GM19463 (cell line): Measurements from ENCODE around the gene ADCY1.

Source experiments
- ATAC-seq: cut with Tn5 transposase; IDR thresholded peaks from one replicate; pipeline ENCODE4 v1.9.1; 2021; ENCODE audit warnings: mild to moderate bottlenecking, moderate library complexity; ENCODE audit not compliant: unreplicated experiment

ADCY1 gene

GRCh38 chr7:45708046-45708950 is 134.1 kb downstream of the ADCY1 start:
- ATAC-seq: no peak

GRCh38 chr7:45709168-45710042 is 135.2 kb downstream of the ADCY1 start:
- ATAC-seq: no peak

GRCh38 chr7:45710271-45711160 is 136.3 kb downstream of the ADCY1 start:
- ATAC-seq: no peak

- ATAC-seq: no peak
Measured at GRCh38 chr7:45711161-45711490, 137.0 kb downstream of the ADCY1 start.

GRCh38 chr7:45712057-45712689 is 138.0 kb downstream of the ADCY1 start:
- no peak for ATAC-seq

- ATAC-seq: no peak
Measured at GRCh38 chr7:45712872-45713668, 138.9 kb downstream of the ADCY1 start.

GRCh38 chr7:45713669-45714520 is 139.7 kb downstream of the ADCY1 start:
- no peak for ATAC-seq

GRCh38 chr7:45714521-45714820 is 140.3 kb downstream of the ADCY1 start:
- no peak for ATAC-seq

- ATAC-seq: no peak
Measured at GRCh38 chr7:45715471-45716352, 141.5 kb downstream of the ADCY1 start.

GRCh38 chr7:45716380-45717203 is 142.4 kb downstream of the ADCY1 start:
- ATAC-seq: no peak

GRCh38 chr7:45717537-45718235 is 143.5 kb downstream of the ADCY1 start:
- no peak for ATAC-seq

- ATAC-seq: no peak
Measured at GRCh38 chr7:45718464-45719330, 144.5 kb downstream of the ADCY1 start.

GRCh38 chr7:45720989-45721388 is 146.8 kb downstream of the ADCY1 start:
- no peak for ATAC-seq

- ATAC-seq: no peak
Measured at GRCh38 chr7:45721686-45722598, 147.8 kb downstream of the ADCY1 start.
